Fibroblast of pulmonary artery (primary cell): ENCODE data around the gene ADK.

Experiments
- DNase-seq: peaks from one replicate; pipeline ENCODE4 v3.0.0-alpha.2; 2010; ENCODE audit warnings: low read depth
- H3K4me3 ChIP-seq: replicated peaks from 2 replicates; pipeline ENCODE4 v1.5.1; 2011; ENCODE audit warnings: low read depth, mild to moderate bottlenecking, control low read depth, low read length, moderate library complexity
- TF ChIP-seq, protein P1 (sequence below): IDR thresholded peaks from 2 replicates; pipeline ENCODE4 v1.5.1; 2011; ENCODE audit warnings: mild to moderate bottlenecking, control low read depth, low read length, inconsistent platforms; ENCODE audit errors: missing control alignments

Gene ADK

DNA sequence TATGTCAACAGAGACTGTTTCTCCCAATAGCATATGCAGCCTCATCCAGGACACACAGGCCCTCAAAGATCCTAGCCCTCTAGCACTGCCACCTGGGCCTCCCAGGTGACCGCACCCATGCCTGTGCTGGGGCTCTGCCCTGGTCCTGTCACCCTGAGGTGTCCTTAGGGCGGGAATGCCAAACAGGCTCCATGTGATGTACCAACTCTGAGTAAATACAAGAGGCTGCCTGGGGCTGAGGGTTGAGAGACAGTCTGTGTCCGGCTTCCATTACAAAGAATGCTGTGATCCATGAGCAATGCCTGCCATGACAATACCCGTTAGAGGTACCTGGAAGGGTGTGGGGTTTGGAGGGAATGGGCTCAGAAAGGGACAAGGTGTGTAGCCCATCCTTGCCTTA, 592.4 kb downstream of the ADK start:
- TF ChIP-seq, protein P1, sequence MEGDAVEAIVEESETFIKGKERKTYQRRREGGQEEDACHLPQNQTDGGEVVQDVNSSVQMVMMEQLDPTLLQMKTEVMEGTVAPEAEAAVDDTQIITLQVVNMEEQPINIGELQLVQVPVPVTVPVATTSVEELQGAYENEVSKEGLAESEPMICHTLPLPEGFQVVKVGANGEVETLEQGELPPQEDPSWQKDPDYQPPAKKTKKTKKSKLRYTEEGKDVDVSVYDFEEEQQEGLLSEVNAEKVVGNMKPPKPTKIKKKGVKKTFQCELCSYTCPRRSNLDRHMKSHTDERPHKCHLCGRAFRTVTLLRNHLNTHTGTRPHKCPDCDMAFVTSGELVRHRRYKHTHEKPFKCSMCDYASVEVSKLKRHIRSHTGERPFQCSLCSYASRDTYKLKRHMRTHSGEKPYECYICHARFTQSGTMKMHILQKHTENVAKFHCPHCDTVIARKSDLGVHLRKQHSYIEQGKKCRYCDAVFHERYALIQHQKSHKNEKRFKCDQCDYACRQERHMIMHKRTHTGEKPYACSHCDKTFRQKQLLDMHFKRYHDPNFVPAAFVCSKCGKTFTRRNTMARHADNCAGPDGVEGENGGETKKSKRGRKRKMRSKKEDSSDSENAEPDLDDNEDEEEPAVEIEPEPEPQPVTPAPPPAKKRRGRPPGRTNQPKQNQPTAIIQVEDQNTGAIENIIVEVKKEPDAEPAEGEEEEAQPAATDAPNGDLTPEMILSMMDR: no peak
- no peak overlapping the region for H3K4me3 ChIP-seq
- DNase-seq: no peak

DNA sequence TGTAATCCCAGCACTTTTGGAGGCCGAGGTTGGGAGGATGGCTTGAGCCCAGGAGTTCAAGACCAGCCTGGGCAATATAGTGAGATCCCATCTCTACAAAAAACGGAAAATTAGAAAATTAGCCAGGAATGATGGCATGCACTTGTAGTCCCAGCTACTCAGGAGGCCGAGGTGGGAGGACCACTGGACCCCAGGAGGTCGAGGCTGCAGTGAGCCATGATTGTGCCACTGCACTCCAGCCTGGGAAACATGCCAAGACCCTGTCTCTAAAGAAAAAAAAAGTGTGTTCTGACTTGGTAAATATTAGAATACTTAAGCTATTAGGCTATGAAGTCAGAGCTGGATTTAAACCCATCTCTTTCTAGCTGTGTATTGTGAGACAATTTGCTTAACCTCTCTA, 594.4 kb downstream of the ADK start:
- TF ChIP-seq, protein P1: no peak
- no peak overlapping the region for H3K4me3 ChIP-seq
- no peak for DNase-seq

DNA sequence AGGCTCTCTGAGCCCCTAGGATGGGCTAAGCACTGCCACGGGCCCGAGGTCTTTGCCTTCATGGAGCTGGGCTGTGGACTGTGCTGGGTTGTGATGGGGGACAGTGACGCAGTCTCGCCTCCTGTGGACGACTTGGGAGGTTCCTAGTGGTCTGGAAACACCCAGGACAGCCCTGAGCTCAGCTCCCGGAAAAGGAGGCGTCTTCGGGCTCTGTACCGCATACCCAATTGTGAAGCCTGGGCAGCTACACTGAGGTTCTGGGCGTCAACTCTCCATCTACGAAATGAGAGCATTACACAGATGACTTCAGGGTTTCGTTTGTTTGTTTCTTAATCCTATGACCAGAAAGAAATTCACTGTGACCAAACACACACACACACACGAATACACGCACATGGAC, 595.8 kb downstream of the ADK start:
- no peak overlapping the region for H3K4me3 ChIP-seq
- no peak for DNase-seq
- TF ChIP-seq, protein P1: no peak

DNA sequence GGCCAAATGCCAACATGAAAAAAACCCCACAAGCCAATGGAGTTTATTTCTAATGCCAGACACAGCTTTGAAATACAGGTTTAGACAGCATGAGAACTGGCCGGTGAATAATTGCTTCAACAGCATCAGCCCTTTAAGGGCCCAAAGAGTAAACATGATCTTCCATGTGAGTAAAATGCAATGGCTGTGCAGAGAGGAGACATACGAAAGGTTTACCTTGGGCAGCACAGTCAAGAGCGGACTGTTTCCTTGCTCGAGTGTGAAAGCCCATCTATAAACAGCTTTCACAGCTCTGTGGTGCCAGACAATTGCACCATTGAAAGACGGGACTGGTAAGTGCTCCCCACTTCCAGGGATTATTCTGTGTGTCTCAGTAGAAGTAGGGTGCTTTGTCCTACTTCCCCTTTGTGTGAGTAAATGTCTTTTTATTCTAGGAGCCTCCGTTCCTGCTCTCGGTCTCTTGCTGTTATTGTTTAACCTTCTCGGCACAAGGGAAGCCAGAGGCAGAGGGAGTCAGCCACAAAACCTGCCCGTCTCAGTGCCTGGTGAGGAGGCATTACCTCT, 597.5 kb downstream of the ADK start:
- DNase-seq: no peak
- H3K4me3 ChIP-seq: no peak overlapping the region
- TF ChIP-seq, protein P1: no peak

DNA sequence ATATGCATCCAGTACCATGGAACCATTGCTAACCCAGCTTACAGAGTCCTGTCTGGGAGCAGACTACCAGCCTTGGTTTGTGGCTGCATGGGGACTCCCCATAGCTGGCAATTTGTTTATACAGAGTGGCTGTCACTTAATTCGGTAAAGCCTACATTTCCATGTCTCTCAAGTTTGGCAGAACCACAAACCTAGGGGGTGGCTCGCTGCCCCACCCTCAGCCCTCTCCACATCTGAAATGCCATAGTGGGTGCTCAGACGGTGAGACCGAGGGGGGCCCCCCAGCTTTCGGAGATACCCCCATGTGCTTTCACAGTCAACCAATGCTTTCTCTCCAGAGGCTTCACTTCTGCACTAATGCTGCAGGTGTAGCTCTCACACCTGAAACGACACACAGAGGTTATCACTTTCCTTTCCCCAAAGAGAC, 599.8 kb downstream of the ADK start:
- DNase-seq: no peak
- TF ChIP-seq, protein P1: no peak
- H3K4me3 ChIP-seq: no peak overlapping the region

DNA sequence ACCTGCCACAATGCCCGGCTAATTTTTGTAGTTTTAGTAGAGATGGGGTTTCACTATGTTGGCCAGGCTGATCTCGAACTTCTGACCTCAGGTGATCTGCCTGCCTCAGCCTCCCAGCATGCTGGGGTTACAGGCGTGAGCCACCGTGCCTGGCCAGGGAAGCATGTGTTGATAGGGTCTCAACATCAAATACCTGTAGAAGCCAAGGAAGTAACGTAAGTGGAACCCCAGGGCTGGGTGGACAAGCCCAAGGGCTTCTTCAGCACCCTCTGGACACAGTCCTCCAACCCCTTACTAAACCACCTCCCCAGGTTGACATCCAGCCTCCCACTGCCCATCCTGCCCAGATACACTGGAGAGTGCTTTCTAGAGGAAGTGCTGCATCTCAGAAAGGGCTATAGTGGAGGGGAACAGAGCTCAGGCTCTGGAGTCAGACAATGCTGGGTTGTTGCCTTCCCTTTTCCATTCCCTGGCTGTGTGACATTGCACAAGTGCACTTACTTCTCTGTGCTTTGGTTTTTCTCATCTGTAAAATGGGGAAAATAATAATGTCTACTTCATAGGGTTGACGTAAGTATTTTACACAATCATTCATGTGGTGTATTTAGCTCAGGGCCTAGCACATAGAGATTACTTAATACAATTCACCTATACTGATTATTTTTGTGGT, 601.5 kb downstream of the ADK start:
- H3K4me3 ChIP-seq: no peak overlapping the region
- DNase-seq: no peak

More for the DNA sequence above, 601.5 kb downstream of the ADK start:
- TF ChIP-seq, protein P1: no peak
